GM21576 (cell line): ENCODE measurements around the gene KRTAP20-3.

ENCODE experiments used
- ATAC-seq: cut with Tn5 transposase; IDR thresholded peaks from one replicate; pipeline ENCODE4 v1.9.1; 2021; ENCODE audit warnings: mild to moderate bottlenecking, moderate library complexity; ENCODE audit not compliant: unreplicated experiment

Gene KRTAP20-3

DNA sequence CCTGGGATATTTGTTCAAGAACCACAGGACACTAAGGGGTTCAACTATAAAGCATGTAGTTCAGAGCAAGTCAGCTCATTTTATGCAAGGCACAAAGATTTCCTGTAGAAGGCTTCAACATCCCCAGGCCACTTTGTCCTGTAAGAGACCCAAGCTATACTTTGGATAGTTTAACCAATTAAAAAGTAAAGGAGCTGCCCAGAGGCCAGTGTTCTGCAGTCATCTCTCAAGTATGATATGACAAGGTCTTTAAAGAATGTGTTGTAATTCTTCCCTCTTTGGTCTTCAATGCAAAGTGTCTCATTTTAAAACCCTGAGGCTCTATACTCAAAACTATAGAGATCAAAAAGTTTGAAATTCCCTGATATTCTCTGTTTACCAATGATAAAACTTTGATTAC, 34.1 kb downstream of the KRTAP20-3 start:
- ATAC-seq = no peak

DNA sequence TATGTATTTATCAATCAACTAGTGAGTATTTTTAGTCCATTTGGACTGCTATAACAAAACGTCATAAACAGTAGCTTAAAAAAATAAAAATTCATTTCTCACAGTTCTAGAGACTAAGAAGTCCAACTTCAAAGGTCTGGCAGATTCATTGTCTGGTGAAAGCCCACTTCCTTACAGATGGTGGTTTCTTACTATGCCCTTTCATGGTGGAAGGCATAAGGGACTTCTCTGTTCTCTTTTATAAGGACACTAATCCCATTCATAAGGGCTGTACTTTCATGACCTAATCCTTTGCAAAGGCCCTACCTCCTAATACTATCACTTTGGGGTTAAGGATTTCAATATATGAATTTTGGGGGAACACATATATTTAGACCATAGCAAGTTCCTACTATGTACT, 37.9 kb downstream of the KRTAP20-3 start:
- no peak for ATAC-seq

DNA sequence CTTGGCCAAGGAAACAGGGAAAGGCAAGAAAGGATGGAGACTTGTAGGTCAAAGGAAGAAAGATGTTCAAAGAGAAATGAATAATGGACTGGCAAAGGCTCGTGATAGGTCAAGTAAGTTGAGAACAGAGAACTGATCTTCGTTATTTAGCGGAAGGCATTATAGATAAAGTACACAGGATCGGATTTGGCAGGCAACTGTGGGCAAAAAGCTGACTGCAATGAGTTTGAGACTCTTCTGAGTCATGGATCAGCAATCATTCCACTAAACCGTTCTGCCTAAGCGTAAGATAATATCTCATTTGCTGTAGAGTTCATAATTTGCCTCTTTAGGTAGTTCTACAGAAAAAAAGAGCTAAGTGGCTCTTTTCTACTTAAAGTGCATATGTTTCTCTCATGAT, 41.8 kb downstream of the KRTAP20-3 start:
- ATAC-seq = no peak

DNA sequence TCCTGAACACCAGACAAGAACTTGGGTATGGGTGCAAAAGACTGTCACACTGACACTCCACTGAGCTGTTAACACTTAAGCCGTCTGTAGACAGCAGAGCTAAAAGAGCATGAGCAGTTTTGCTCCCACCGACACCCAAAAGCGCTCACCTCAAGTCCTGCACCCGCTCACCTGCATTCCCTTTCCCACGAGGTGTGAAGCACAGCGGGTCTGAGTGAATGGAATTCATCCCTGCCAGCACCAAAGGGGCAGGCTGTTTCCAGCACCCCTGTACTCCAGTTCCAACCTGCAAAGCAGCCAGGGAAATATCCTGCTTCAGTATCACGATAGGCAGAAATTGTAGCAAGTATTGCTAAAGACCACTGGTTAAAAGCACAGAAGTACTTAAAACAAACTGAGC, 47.2 kb downstream of the KRTAP20-3 start:
- no peak for ATAC-seq
